ENCODE measurements around the gene PDE6C.

PDE6C gene

DNA sequence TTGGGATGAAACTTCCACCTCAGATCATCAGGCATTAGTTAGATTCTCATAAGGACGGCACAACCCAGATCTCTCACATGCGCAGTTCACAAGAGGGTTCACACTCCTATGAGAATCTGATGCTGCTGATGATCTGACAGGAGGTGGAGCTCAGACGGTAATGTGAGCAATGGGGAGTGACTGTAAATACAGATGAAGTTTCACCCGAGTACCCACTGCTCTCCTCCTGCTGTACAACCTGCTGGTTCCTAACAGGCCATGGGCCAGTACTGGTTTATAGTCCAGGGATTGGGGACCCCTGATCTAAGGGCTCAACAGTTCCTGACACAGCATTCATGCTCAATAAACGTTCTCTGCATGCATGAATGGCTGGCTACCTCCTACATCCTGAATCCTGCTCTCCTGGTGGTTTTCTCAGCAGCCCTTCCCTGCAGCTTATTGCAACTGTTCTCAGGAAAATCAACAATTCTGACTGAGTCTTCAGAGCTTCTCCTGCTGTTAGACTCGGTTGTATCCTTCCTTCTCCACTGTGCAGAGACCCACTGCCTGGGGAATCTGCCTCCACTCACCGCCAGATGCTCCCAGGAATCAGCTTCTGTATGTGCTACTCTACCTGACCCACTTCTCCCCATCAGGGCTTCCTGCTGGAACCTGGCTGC is 17.4 kb downstream of the PDE6C start:
- H3K27ac ChIP-seq (ENCODE audit: insufficient read depth, low read length, poor library complexity, severe bottlenecking): no peak overlapping the region
- H3K36me3 ChIP-seq (ENCODE audit: control insufficient read depth, insufficient read depth, low read length): no peaks in the 10 kb centered on the region
- H3K4me3 ChIP-seq (ENCODE audit: insufficient read depth, low read depth, low read length, poor library complexity, severe bottlenecking): no peak overlapping the region
- no peaks in the 10 kb centered on the region for H3K27me3 ChIP-seq (replicated peaks; ENCODE audit: control insufficient read depth, insufficient read depth, low read length, poor library complexity, severe bottlenecking)
- no peak for DNase-seq
- H3K4me1 ChIP-seq (ENCODE audit: control insufficient read depth, insufficient read depth, low read length, poor library complexity, severe bottlenecking): no peaks in the 10 kb centered on the region
- H3K9me3 ChIP-seq (ENCODE audit: control insufficient read depth, low read length): no peaks in the 10 kb centered on the region

GRCh38 chr10:93630625-93631557 is 18.6 kb downstream of the PDE6C start:
- H3K27me3 ChIP-seq (replicated peaks; ENCODE audit: control insufficient read depth, insufficient read depth, low read length, poor library complexity, severe bottlenecking): no peaks in the 10 kb centered on the region
- no peak for DNase-seq
- no peaks in the 10 kb centered on the region for H3K9me3 ChIP-seq (ENCODE audit: control insufficient read depth, low read length)
- no peaks in the 10 kb centered on the region for H3K4me1 ChIP-seq (ENCODE audit: control insufficient read depth, insufficient read depth, low read length, poor library complexity, severe bottlenecking)
- no peak overlapping the region for H3K27ac ChIP-seq (ENCODE audit: insufficient read depth, low read length, poor library complexity, severe bottlenecking)
- H3K36me3 ChIP-seq (ENCODE audit: control insufficient read depth, insufficient read depth, low read length): no peaks in the 10 kb centered on the region
- H3K4me3 ChIP-seq (ENCODE audit: insufficient read depth, low read depth, low read length, poor library complexity, severe bottlenecking): no peak overlapping the region

DNA sequence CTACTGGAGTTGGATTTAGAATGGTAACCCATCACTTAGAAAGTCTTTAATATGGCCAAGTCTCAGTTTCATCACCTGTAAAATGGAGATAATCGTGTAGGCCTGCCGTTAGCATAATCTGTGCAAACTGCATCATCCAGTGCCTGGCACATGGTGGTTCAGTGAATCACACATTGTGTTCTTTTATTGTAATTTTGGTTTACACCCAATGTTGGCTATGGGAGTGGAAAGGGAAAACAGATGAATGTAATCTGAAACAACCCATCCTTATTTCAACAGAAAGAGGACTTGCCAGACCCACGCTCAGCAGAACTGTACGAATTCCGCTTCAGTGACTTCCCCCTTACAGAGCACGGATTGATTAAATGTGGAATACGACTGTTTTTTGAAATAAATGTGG is 27.5 kb downstream of the PDE6C start:
- H3K4me1 ChIP-seq (ENCODE audit: control insufficient read depth, insufficient read depth, low read length, poor library complexity, severe bottlenecking): no peaks in the 10 kb centered on the region
- no peak for DNase-seq
- H3K9me3 ChIP-seq (ENCODE audit: control insufficient read depth, low read length): no peaks in the 10 kb centered on the region
- no peaks in the 10 kb centered on the region for H3K36me3 ChIP-seq (ENCODE audit: control insufficient read depth, insufficient read depth, low read length)
- H3K4me3 ChIP-seq (ENCODE audit: insufficient read depth, low read depth, low read length, poor library complexity, severe bottlenecking): no peak overlapping the region
- H3K27me3 ChIP-seq (replicated peaks; ENCODE audit: control insufficient read depth, insufficient read depth, low read length, poor library complexity, severe bottlenecking): no peaks in the 10 kb centered on the region
- no peak overlapping the region for H3K27ac ChIP-seq (ENCODE audit: insufficient read depth, low read length, poor library complexity, severe bottlenecking)

GRCh38 chr10:93652857-93653256 is 40.5 kb downstream of the PDE6C start:
- Histone ChIP-seq H3K4me3 (ENCODE audit: insufficient read depth, low read depth, low read length, poor library complexity, severe bottlenecking) (no peak overlapping the region), H3K36me3 (ENCODE audit: control insufficient read depth, insufficient read depth, low read length) (no peaks in the 10 kb centered on the region), H3K9me3 (ENCODE audit: control insufficient read depth, low read length) (no peaks in the 10 kb centered on the region), H3K27me3 (replicated peaks; ENCODE audit: control insufficient read depth, insufficient read depth, low read length, poor library complexity, severe bottlenecking) (no peaks in the 10 kb centered on the region), H3K27ac (ENCODE audit: insufficient read depth, low read length, poor library complexity, severe bottlenecking) (no peak overlapping the region), H3K4me1 (ENCODE audit: control insufficient read depth, insufficient read depth, low read length, poor library complexity, severe bottlenecking) (no peaks in the 10 kb centered on the region)
- no peak for DNase-seq

DNA sequence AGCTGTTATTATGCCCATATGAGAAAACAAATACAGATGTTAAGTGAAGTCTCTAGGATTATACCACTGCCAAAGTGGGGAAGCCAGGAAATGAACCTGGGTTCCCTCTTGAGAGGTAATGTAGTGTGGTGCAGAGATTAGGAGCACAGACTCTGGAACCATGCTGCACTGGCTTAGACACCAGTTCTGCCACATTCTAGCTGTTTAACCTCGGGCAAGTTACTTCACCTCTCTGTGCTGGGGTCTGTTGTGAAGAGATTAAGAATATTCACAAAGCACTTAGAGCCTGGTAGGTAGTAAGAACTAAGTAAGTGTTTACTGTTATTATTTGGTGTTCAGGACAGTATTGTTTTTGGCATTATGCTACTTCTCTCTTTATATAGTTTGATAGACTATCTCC is 41.9 kb downstream of the PDE6C start:
- Histone ChIP-seq H3K36me3 (ENCODE audit: control insufficient read depth, insufficient read depth, low read length) (no peaks in the 10 kb centered on the region), H3K9me3 (ENCODE audit: control insufficient read depth, low read length) (no peaks in the 10 kb centered on the region), H3K4me3 (ENCODE audit: insufficient read depth, low read depth, low read length, poor library complexity, severe bottlenecking) (no peak overlapping the region), H3K27ac (ENCODE audit: insufficient read depth, low read length, poor library complexity, severe bottlenecking) (no peak overlapping the region), H3K27me3 (replicated peaks; ENCODE audit: control insufficient read depth, insufficient read depth, low read length, poor library complexity, severe bottlenecking) (no peaks in the 10 kb centered on the region), H3K4me1 (ENCODE audit: control insufficient read depth, insufficient read depth, low read length, poor library complexity, severe bottlenecking) (no peaks in the 10 kb centered on the region)
- DNase-seq: no peak

DNA sequence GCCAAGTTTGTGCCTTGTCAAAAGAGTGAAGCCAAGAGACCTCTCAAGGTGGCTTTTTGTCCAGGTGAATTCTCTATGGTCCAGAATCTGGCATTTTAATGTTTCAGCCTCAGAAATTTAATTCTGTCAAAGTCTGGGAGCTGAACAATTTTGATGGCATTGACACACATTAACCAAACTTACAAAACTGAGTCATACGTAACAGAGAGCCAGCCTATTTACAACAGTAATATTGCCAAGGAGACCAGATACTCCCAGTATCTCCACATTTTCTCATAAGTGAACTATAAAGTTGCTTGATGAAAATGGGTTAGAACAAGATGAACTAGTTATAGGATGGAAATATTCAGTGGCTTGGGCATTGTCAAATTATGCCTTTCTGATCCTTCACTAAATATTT is 43.8 kb downstream of the PDE6C start:
- DNase-seq: no peak
- Histone ChIP-seq H3K27me3 (replicated peaks; ENCODE audit: control insufficient read depth, insufficient read depth, low read length, poor library complexity, severe bottlenecking) (no peaks in the 10 kb centered on the region), H3K27ac (ENCODE audit: insufficient read depth, low read length, poor library complexity, severe bottlenecking) (no peak overlapping the region), H3K36me3 (ENCODE audit: control insufficient read depth, insufficient read depth, low read length) (no peaks in the 10 kb centered on the region), H3K9me3 (ENCODE audit: control insufficient read depth, low read length) (no peaks in the 10 kb centered on the region), H3K4me3 (ENCODE audit: insufficient read depth, low read depth, low read length, poor library complexity, severe bottlenecking) (no peak overlapping the region), H3K4me1 (ENCODE audit: control insufficient read depth, insufficient read depth, low read length, poor library complexity, severe bottlenecking) (no peaks in the 10 kb centered on the region)

GRCh38 chr10:93657757-93658156 is 45.4 kb downstream of the PDE6C start:
- Histone ChIP-seq H3K4me1 (ENCODE audit: control insufficient read depth, insufficient read depth, low read length, poor library complexity, severe bottlenecking) (no peaks in the 10 kb centered on the region), H3K9me3 (ENCODE audit: control insufficient read depth, low read length) (no peaks in the 10 kb centered on the region), H3K27ac (ENCODE audit: insufficient read depth, low read length, poor library complexity, severe bottlenecking) (no peak overlapping the region), H3K27me3 (replicated peaks; ENCODE audit: control insufficient read depth, insufficient read depth, low read length, poor library complexity, severe bottlenecking) (no peaks in the 10 kb centered on the region), H3K36me3 (ENCODE audit: control insufficient read depth, insufficient read depth, low read length) (no peaks in the 10 kb centered on the region), H3K4me3 (ENCODE audit: insufficient read depth, low read depth, low read length, poor library complexity, severe bottlenecking) (no peak overlapping the region)
- no peak for DNase-seq

- H3K36me3 ChIP-seq (ENCODE audit: control insufficient read depth, insufficient read depth, low read length): peaks cover 25% of the 10 kb centered on the region
- DNase-seq: no peak
These were observed 53.7 kb downstream of the PDE6C start for GRCh38 chr10:93666030-93666429.

GRCh38 chr10:93667795-93668194 is 55.5 kb downstream of the PDE6C start:
- no peak overlapping the region for H3K27ac ChIP-seq (ENCODE audit: insufficient read depth, low read length, poor library complexity, severe bottlenecking)
- H3K4me3 ChIP-seq (ENCODE audit: insufficient read depth, low read depth, low read length, poor library complexity, severe bottlenecking): no peak overlapping the region
- peaks cover 25% of the 10 kb centered on the region for H3K36me3 ChIP-seq (ENCODE audit: control insufficient read depth, insufficient read depth, low read length)
- no peaks in the 10 kb centered on the region for H3K4me1 ChIP-seq (ENCODE audit: control insufficient read depth, insufficient read depth, low read length, poor library complexity, severe bottlenecking)
- no peaks in the 10 kb centered on the region for H3K9me3 ChIP-seq (ENCODE audit: control insufficient read depth, low read length)
- no peak for DNase-seq
- no peaks in the 10 kb centered on the region for H3K27me3 ChIP-seq (replicated peaks; ENCODE audit: control insufficient read depth, insufficient read depth, low read length, poor library complexity, severe bottlenecking)

More at GRCh38 chr10:93666030-93666429, 53.7 kb downstream of the PDE6C start:
- H3K4me1 ChIP-seq (ENCODE audit: control insufficient read depth, insufficient read depth, low read length, poor library complexity, severe bottlenecking): no peaks in the 10 kb centered on the region
- H3K27me3 ChIP-seq (replicated peaks; ENCODE audit: control insufficient read depth, insufficient read depth, low read length, poor library complexity, severe bottlenecking): no peaks in the 10 kb centered on the region
- H3K4me3 ChIP-seq (ENCODE audit: insufficient read depth, low read depth, low read length, poor library complexity, severe bottlenecking): no peak overlapping the region
- no peak overlapping the region for H3K27ac ChIP-seq (ENCODE audit: insufficient read depth, low read length, poor library complexity, severe bottlenecking)
- H3K9me3 ChIP-seq (ENCODE audit: control insufficient read depth, low read length): no peaks in the 10 kb centered on the region

GRCh38 chr10:93670372-93670771 is 58.0 kb downstream of the PDE6C start:
- H3K36me3 ChIP-seq (ENCODE audit: control insufficient read depth, insufficient read depth, low read length): peaks cover 22% of the 10 kb centered on the region
- no peak overlapping the region for H3K27ac ChIP-seq (ENCODE audit: insufficient read depth, low read length, poor library complexity, severe bottlenecking)
- H3K9me3 ChIP-seq (ENCODE audit: control insufficient read depth, low read length): no peaks in the 10 kb centered on the region
- DNase-seq: no peak
- no peak overlapping the region for H3K4me3 ChIP-seq (ENCODE audit: insufficient read depth, low read depth, low read length, poor library complexity, severe bottlenecking)
- no peaks in the 10 kb centered on the region for H3K4me1 ChIP-seq (ENCODE audit: control insufficient read depth, insufficient read depth, low read length, poor library complexity, severe bottlenecking)
- no peaks in the 10 kb centered on the region for H3K27me3 ChIP-seq (replicated peaks; ENCODE audit: control insufficient read depth, insufficient read depth, low read length, poor library complexity, severe bottlenecking)

Measured in effector memory CD4-positive, alpha-beta T cell (primary cell).